Esophagus squamous epithelium (tissue), 4 donors: ENCODE results near the gene ITGB8.

Experiments
- POLR2A ChIP-seq, 4 donors: fragments of 450-650 bp; IDR thresholded peaks; one replicate each; pipeline ENCODE4 v1.6.1; 2017; ENCODE audit warnings: antibody characterized with exemption in 4 of 4, mild to moderate bottlenecking in 4 of 4, moderate library complexity in 3 of 4
- TF ChIP-seq, protein P1 (sequence below), 6 experiments: fragments of 450-650 bp in 4 of 6; fragments of 200-600 bp in 2 of 6; sonication (generic) in 2 of 6; IDR thresholded peaks; one replicate each; pipeline ENCODE4 v1.5.1; 2016 to 2019; ENCODE audit warnings: antibody characterized with exemption in 6 of 6, mild to moderate bottlenecking in 4 of 6, moderate library complexity in 4 of 6

DNA sequence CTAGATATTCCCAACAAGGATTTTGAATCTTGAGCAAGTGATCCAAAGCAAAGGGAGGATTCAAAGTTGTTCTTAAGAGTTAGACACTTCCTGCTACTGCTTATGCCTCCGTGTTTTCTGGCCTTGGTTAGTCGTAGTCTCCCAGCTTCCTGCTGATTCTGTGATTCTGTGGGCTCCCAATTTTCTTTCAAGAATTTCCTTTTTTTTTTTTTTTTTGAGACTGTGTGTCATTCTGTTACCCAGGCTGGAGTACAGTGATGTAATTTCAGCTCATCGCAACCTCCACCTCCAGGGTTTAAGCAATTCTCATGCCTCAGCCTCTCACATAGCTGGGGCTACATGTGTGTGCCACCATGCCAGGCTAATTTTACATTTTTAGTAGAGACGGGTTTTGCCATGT, 4.4 kb upstream of the ITGB8 start:
- TF ChIP-seq, protein P1, sequence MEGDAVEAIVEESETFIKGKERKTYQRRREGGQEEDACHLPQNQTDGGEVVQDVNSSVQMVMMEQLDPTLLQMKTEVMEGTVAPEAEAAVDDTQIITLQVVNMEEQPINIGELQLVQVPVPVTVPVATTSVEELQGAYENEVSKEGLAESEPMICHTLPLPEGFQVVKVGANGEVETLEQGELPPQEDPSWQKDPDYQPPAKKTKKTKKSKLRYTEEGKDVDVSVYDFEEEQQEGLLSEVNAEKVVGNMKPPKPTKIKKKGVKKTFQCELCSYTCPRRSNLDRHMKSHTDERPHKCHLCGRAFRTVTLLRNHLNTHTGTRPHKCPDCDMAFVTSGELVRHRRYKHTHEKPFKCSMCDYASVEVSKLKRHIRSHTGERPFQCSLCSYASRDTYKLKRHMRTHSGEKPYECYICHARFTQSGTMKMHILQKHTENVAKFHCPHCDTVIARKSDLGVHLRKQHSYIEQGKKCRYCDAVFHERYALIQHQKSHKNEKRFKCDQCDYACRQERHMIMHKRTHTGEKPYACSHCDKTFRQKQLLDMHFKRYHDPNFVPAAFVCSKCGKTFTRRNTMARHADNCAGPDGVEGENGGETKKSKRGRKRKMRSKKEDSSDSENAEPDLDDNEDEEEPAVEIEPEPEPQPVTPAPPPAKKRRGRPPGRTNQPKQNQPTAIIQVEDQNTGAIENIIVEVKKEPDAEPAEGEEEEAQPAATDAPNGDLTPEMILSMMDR (IDR thresholded peaks at IDR 0.05): no peak
- no peak for TF ChIP-seq POLR2A (IDR thresholded peaks at IDR 0.05)
